ENCODE measurements around the gene NFS1.
"Not testable (repeated sequence)": the region's sequence is repeated elsewhere in the genome, so short reads cannot be mapped to it uniquely, and the experiment has no call there.

Gene NFS1

GRCh38 chr20:35695245-35695749, 3.9 kb downstream of the NFS1 start:
- no peak overlapping the region for H3K27ac ChIP-seq
- TF ChIP-seq CTCF (IDR thresholded peaks at IDR 0.05) (no peak), ZFX (IDR thresholded peaks at IDR 0.05; ENCODE audit: borderline replicate concordance) (no peak)

DNA sequence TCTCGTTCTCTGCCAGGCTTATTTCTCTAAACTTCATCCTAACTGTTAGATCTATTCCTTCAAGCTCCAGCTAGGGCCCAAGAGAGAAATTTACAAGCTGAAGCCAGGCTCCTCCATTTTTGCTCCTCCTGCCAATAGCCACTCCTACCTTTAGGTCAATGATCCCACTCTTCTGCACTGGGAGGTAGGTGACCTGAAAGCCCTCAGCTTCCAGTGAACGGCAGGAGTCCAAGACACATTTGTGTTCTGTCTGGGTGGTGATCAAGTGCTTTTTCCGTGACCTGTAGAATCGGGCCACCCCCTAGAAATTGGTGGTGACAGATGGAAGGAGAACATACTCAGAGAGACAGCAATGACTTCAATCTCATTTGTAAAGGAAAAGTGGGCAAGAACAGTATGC, 8.9 kb downstream of the NFS1 start:
- no peak for TF ChIP-seq CTCF (IDR thresholded peaks at IDR 0.05)
- TF ChIP-seq ZFX (IDR thresholded peaks at IDR 0.05; ENCODE audit: borderline replicate concordance) = no peak
- no peak overlapping the region for H3K27ac ChIP-seq

DNA sequence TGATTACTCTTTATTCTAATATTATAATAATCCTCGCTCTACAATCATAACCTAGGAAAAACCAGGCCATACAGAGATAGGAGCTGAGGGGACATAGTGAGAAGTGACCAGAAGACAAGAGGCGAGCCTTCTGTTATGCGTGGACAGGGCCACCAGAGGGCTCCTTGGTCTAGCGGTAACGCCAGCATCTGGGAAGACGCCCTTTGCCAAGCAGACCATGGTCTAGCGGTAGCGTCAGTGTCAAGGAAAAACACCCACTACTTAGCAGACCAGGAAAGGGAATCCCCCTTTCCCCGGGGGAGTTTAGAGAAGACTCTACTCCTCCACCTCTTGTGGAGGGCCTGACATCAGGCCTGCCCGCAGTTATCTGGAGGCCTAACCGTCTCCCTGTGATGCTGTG, 12.3 kb downstream of the NFS1 start:
- H3K27ac ChIP-seq = not testable (repeated sequence)
- peak; percentile 28 for TF ChIP-seq CTCF (IDR thresholded peaks at IDR 0.05)

DNA sequence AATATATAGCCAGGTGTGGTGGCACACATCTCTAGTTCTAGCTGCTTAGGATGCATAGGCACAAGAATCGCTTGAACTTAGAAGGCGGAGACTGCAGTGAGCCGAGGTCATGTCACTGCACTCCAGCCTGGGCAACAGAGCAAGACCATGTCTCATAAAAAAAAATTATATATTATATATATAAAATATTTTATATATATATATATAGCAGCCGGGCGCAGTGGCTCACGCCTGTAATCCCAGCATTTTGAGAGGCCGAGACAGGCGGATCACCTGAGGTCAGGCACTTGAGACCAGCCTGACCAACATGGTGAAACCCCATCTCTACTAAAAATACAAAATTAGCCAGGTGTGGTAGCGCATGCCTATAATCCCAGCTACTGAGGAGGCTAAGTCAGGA, 13.8 kb downstream of the NFS1 start:
- H3K27ac ChIP-seq = not testable (repeated sequence)

DNA sequence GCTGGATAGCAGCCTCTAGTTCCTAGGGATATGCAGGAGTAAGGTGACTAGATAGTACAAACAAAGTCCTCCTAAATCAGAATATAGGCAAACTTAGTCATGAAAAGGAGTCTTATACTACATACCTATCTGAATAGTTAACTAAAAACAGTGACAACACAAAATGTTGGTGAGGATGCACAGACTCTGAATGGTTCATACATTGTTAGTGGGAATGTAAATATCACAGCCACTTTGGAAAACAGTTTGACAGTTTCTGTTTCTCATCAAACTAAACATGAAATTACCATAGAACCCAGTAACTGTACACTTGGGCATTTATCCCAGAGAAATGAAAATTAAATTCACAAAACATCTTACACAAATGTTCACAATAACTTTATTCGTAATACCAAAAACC, 17.2 kb downstream of the NFS1 start:
- TF ChIP-seq CTCF (IDR thresholded peaks at IDR 0.05) (no peak), ZFX (IDR thresholded peaks at IDR 0.05; ENCODE audit: borderline replicate concordance) (no peak)
- H3K27ac ChIP-seq = no peak overlapping the region

GRCh38 chr20:35680452-35681183, 18.5 kb downstream of the NFS1 start:
- no peak overlapping the region for H3K27ac ChIP-seq
- TF ChIP-seq CTCF (IDR thresholded peaks at IDR 0.05) (no peak), ZFX (IDR thresholded peaks at IDR 0.05; ENCODE audit: borderline replicate concordance) (no peak)

DNA sequence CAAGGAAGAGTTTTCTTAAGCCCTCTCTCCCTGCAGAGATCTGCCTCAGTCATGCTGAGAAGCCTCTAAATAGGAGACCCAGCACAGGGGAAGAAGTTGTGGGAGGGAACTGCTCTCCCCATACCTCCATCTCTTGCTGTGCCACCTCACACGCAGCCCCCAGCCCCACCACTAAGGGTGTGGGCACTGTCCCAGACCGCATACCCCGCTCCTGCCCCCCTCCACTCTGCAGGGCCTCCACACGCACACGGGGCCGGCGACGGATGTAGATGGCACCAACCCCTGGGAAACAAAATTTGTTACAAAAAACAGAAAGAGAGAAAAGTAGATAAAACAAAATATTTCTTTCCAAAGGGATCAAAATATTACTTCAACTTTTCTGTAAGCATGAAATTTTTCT, 24.2 kb downstream of the NFS1 start:
- no peak for TF ChIP-seq ZFX (IDR thresholded peaks at IDR 0.05; ENCODE audit: borderline replicate concordance)
- no peak for TF ChIP-seq CTCF (IDR thresholded peaks at IDR 0.05)
- H3K27ac ChIP-seq = no peak overlapping the region

GRCh38 chr20:35673884-35674283, 25.3 kb downstream of the NFS1 start:
- H3K27ac ChIP-seq = no peak overlapping the region
- no peak for TF ChIP-seq CTCF (IDR thresholded peaks at IDR 0.05)
- no peak for TF ChIP-seq ZFX (IDR thresholded peaks at IDR 0.05; ENCODE audit: borderline replicate concordance)

Data from 22Rv1 (cell line).